ENCODE data around the gene MYH6.

DNA sequence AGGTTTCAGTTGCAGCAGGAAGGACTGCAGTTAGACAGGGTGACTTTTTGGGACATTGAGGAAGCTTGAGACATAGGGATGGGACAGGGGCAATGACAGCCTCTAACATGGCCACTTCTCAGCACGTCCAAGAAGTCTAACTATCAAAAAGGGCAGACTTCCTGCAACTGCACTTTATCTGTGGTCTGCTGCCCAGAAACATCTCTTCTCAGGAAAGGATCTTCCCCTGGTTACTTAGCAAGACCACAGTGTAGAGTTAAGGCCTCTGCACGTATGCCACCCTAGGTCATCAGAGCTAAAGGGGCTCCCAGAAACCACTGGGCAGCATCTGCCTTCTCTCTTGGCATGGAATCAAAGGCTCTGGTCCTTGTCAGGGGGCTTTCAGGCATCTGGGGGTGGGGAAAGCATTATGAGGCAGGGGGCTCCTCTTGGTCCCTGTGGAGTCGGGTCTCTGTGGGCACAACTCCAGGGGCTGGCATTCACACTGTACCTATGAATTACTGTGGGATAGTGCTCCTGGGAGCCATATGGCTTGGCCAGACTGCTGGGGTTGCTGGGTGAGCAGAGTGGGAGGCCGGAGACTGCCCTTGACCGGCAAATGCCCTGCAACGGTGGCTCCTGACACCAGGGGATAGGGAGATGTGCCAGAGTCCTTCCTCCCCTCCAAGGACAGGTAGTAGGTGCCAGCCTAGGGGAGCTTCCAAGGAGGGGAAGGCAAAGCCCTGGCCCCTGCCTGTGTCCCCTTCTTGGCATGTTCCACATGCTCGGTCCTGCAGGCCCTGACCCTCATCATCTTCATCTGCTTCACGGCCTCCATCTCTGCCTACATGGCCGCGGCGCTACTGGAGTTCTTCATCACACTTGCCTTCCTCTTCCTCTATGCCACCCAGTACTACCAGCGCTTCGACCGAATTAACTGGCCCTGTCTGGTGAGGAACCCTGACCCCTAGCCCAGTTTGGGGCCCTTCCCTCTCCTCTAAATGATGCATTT, 30.2 kb downstream of the MYH6 start:
- TF ChIP-seq CTCF (IDR thresholded peaks at IDR 0.05; ENCODE audit: insufficient read depth, low read depth, low read length) (no peak), EZH2 (IDR thresholded peaks at IDR 0.05; ENCODE audit: insufficient read depth, low read length) (no peak)
